Epithelial cell of esophagus (primary cell): Measurements from ENCODE around the gene P2RX2.

Experiments
- DNase-seq: peaks from one replicate; pipeline ENCODE4 v3.0.0; 2010; ENCODE audit warnings: low read depth
- H3K4me3 ChIP-seq: 2 replicates; pipeline ENCODE4 v1.5.1; 2011; ENCODE audit warnings: mild to moderate bottlenecking, low read length, control low read depth
- CTCF ChIP-seq: IDR thresholded peaks from 2 replicates; pipeline ENCODE4 v1.5.1; 2011; ENCODE audit warnings: low read depth, mild to moderate bottlenecking, low read length, control low read depth, inconsistent platforms; ENCODE audit not compliant: insufficient read depth; ENCODE audit errors: missing control alignments

P2RX2 gene

GRCh38 chr12:132660996-132661395, 42.4 kb downstream of the P2RX2 start:
- H3K4me3 ChIP-seq: no peak overlapping the region
- TF ChIP-seq CTCF: no peak
- no peak for DNase-seq

GRCh38 chr12:132661972-132662371, 43.4 kb downstream of the P2RX2 start:
- no peak overlapping the region for H3K4me3 ChIP-seq
- no peak for TF ChIP-seq CTCF
- no peak for DNase-seq

- H3K4me3 ChIP-seq: no peak overlapping the region
- no peak for TF ChIP-seq CTCF
- DNase-seq: no peak
Observed at GRCh38 chr12:132662901-132663755, 44.6 kb downstream of the P2RX2 start.

GRCh38 chr12:132664206-132665148, 45.9 kb downstream of the P2RX2 start:
- no peak for TF ChIP-seq CTCF
- no peak for DNase-seq
- H3K4me3 ChIP-seq: no peak overlapping the region

GRCh38 chr12:132665149-132665491, 46.5 kb downstream of the P2RX2 start:
- TF ChIP-seq CTCF: no peak
- DNase-seq: no peak

GRCh38 chr12:132665794-132666193, 47.2 kb downstream of the P2RX2 start:
- no peak overlapping the region for H3K4me3 ChIP-seq
- no peak for TF ChIP-seq CTCF
- DNase-seq: no peak

More at GRCh38 chr12:132665149-132665491, 46.5 kb downstream of the P2RX2 start:
- H3K4me3 ChIP-seq: no peak overlapping the region
